ENCODE results near the gene VDAC1. TPM values are rescaled to one million over a fixed set of nuclear protein-coding genes. Genes with fewer than 3 reads are reported as not detected.

VDAC1 gene
- polyA plus RNA-seq, 1 donor (not counting 4 experiments of a cell fraction or from before 2014, with no cell fraction given) = 300 TPM

GRCh38 chr5:133970325-133970909 is 34.4 kb downstream of the VDAC1 start:
- no peak overlapping the region for H3K9ac ChIP-seq (ENCODE audit: control insufficient read depth, extremely low read depth, insufficient read depth, low read length)
- H3K36me3 ChIP-seq (ENCODE audit: control insufficient read depth in 2 of 2, extremely low read depth in 1 of 2, insufficient read depth in 2 of 2, low read length in 2 of 2) = peaks cover 6 to 21% of the 10 kb centered on the region in 2 experiments
- H3K79me2 ChIP-seq (ENCODE audit: control insufficient read depth, insufficient read depth, low read length) = peaks cover 26% of the 10 kb centered on the region
- no peaks in the 10 kb centered on the region for H3K9me3 ChIP-seq (ENCODE audit: control insufficient read depth, low read depth, low read length)
- peaks cover 9% of the 10 kb centered on the region for H3K4me1 ChIP-seq (ENCODE audit: control insufficient read depth, extremely low read depth, insufficient read depth, low read length)
- dilution Hi-C loops (cut with MboI; ENCODE audit: extremely low pct_ligation_motif_present, low sequenced_read_pairs) = no loop called here
- H3K27ac ChIP-seq (ENCODE audit: control insufficient read depth, insufficient read depth, low read length) = no peak overlapping the region
- H3K4me2 ChIP-seq (ENCODE audit: control insufficient read depth, extremely low read depth, insufficient read depth, low read depth, low read length) = no peak overlapping the region
- H3K4me3 ChIP-seq (ENCODE audit: control insufficient read depth in 2 of 3, extremely low read depth in 1 of 3, insufficient read depth in 2 of 3, low read depth in 1 of 3, low read length in 3 of 3) = no peak overlapping the region
- no peaks in the 10 kb centered on the region for H3K27me3 ChIP-seq (ENCODE audit: control insufficient read depth, extremely low read depth, insufficient read depth, low read length)
- H3K9me1 ChIP-seq (ENCODE audit: control insufficient read depth, extremely low read depth, insufficient read depth, low read length) = no peaks in the 10 kb centered on the region
- TF ChIP-seq, protein P1, sequence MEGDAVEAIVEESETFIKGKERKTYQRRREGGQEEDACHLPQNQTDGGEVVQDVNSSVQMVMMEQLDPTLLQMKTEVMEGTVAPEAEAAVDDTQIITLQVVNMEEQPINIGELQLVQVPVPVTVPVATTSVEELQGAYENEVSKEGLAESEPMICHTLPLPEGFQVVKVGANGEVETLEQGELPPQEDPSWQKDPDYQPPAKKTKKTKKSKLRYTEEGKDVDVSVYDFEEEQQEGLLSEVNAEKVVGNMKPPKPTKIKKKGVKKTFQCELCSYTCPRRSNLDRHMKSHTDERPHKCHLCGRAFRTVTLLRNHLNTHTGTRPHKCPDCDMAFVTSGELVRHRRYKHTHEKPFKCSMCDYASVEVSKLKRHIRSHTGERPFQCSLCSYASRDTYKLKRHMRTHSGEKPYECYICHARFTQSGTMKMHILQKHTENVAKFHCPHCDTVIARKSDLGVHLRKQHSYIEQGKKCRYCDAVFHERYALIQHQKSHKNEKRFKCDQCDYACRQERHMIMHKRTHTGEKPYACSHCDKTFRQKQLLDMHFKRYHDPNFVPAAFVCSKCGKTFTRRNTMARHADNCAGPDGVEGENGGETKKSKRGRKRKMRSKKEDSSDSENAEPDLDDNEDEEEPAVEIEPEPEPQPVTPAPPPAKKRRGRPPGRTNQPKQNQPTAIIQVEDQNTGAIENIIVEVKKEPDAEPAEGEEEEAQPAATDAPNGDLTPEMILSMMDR (optimal IDR thresholded peaks at IDR 0.05 in 1 of 3, IDR thresholded peaks at IDR 0.05 in 1 of 3, conservative IDR thresholded peaks at IDR 0.05 in 1 of 3; ENCODE audit: extremely low read depth in 1 of 3, insufficient read depth in 2 of 3, low read length in 3 of 3) = no peak
- H4K20me1 ChIP-seq (ENCODE audit: control insufficient read depth, extremely low read depth, insufficient read depth, low read length) = no peaks in the 10 kb centered on the region
- no peak overlapping the region for H2AFZ ChIP-seq (ENCODE audit: control insufficient read depth, low read length)
- DNase-seq (ENCODE audit: low read depth, low spot score) (no peak), FAIRE-seq (no peak)

DNA sequence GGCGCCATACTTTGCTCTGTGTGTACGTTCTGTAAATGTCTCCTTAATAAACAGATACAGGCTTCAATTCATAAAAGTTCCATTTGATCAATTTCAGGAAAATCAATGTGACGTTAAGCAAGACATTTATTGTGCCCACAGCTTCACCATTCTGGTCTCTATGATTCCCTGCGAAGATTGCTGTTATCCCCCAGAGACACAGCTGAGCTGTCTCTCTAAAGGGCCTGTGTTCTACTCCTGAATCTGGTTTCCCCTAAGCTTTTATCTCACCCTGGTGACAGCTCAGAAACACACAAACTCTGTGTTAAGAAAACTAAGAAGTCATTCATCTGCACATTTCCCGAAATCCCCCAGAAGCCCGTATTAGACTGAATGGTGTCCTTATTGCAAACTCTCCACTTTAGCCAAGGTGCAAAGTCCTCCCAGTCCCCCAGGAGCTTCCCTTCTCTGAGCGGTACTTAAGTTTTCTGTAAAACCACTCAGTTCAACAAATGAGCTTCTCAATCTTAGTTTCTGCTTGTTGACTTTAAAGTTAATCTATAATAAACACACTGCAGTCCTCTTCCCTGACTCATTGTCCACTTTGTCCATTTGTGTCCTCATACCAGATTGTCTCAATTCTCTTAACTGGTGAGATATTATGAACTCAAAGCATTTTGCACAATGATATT is 35.0 kb downstream of the VDAC1 start:
- H3K79me2 ChIP-seq (ENCODE audit: control insufficient read depth, insufficient read depth, low read length) = peaks cover 32% of the 10 kb centered on the region

More for the DNA sequence above, 35.0 kb downstream of the VDAC1 start:
- no peak for TF ChIP-seq EZH2 (IDR thresholded peaks at IDR 0.05; ENCODE audit: low read length)
- TF ChIP-seq, protein P1 (optimal IDR thresholded peaks at IDR 0.05 in 1 of 3, IDR thresholded peaks at IDR 0.05 in 1 of 3, conservative IDR thresholded peaks at IDR 0.05 in 1 of 3; ENCODE audit: extremely low read depth in 1 of 3, insufficient read depth in 2 of 3, low read length in 3 of 3) = no peak
- peaks cover 6 to 19% of the 10 kb centered on the region in 2 experiments for H3K36me3 ChIP-seq (ENCODE audit: control insufficient read depth in 2 of 2, extremely low read depth in 1 of 2, insufficient read depth in 2 of 2, low read length in 2 of 2)
- dilution Hi-C loops (cut with MboI; ENCODE audit: extremely low pct_ligation_motif_present, low sequenced_read_pairs) = no loop called here
- DNase-seq (ENCODE audit: low read depth, low spot score) (no peak), FAIRE-seq (no peak)
- H3K27me3 ChIP-seq (ENCODE audit: control insufficient read depth, extremely low read depth, insufficient read depth, low read length) = no peaks in the 10 kb centered on the region
- H2AFZ ChIP-seq (ENCODE audit: control insufficient read depth, low read length) = no peak overlapping the region
- no peaks in the 10 kb centered on the region for H3K9me3 ChIP-seq (ENCODE audit: control insufficient read depth, low read depth, low read length)
- H3K27ac ChIP-seq (ENCODE audit: control insufficient read depth, insufficient read depth, low read length) = no peak overlapping the region
- H3K4me1 ChIP-seq (ENCODE audit: control insufficient read depth, extremely low read depth, insufficient read depth, low read length) = peaks cover 9% of the 10 kb centered on the region
- H3K4me2 ChIP-seq (ENCODE audit: control insufficient read depth, extremely low read depth, insufficient read depth, low read depth, low read length) = no peak overlapping the region
- no peaks in the 10 kb centered on the region for H3K9me1 ChIP-seq (ENCODE audit: control insufficient read depth, extremely low read depth, insufficient read depth, low read length)
- no peak overlapping the region for H3K9ac ChIP-seq (ENCODE audit: control insufficient read depth, extremely low read depth, insufficient read depth, low read length)
- no peak overlapping the region for H3K4me3 ChIP-seq (ENCODE audit: control insufficient read depth in 2 of 3, extremely low read depth in 1 of 3, insufficient read depth in 2 of 3, low read depth in 1 of 3, low read length in 3 of 3)
- no peaks in the 10 kb centered on the region for H4K20me1 ChIP-seq (ENCODE audit: control insufficient read depth, extremely low read depth, insufficient read depth, low read length)
